Natural killer cell (primary cell): ENCODE results near the gene POLD4. TPM values are rescaled to one million over a fixed set of nuclear protein-coding genes. Genes with fewer than 3 reads are reported as not detected.
"Not testable (repeated sequence)": the region's sequence is repeated elsewhere in the genome, so short reads cannot be mapped to it uniquely, and the experiment has no call there.

ENCODE experiments used
- ATAC-seq, 3 donors: fragments of 150-1000 bp in 2 of 3; fragments of 200-7000 bp in 1 of 3; cut with Tn5 transposase; 1 replicate in 1 of 3; 2 replicates in 2 of 3; pipeline ENCODE4 v1.10.0; 2021; ENCODE audit warnings: mild to moderate bottlenecking in 2 of 3, moderate library complexity in 2 of 3
- DNase-seq, 2 donors: peaks; one replicate each; pipeline versions ENCODE4 v3.0.0 to v3.0.0-alpha.2; 2013 to 2021; ENCODE audit warnings: mixed read lengths in 1 of 2
- H3K27ac ChIP-seq: one replicate; pipeline ENCODE4 v1.5.1; 2013; ENCODE audit warnings: mild to moderate bottlenecking, low read length
- H3K27me3 ChIP-seq: one replicate; pipeline ENCODE4 v1.6.1; 2013; ENCODE audit warnings: low read length; ENCODE audit not compliant: control insufficient read depth, insufficient read depth
- H3K36me3 ChIP-seq: one replicate; pipeline ENCODE4 v1.6.1; 2013; ENCODE audit warnings: low read length; ENCODE audit not compliant: control insufficient read depth, insufficient read depth
- H3K4me1 ChIP-seq: one replicate; pipeline ENCODE4 v1.6.1; 2013; ENCODE audit warnings: low read length; ENCODE audit not compliant: control insufficient read depth, insufficient read depth
- H3K4me3 ChIP-seq: one replicate; pipeline ENCODE4 v1.5.1; 2013; ENCODE audit warnings: low read length
- H3K9me3 ChIP-seq: one replicate; pipeline ENCODE4 v1.6.1; 2013; ENCODE audit warnings: low read length; ENCODE audit not compliant: control insufficient read depth, insufficient read depth
- H3K27ac Mint-ChIP-seq, 2 donors: one replicate each; pipeline ENCODE4 v1.8.0; 2022; ENCODE audit warnings: mild to moderate bottlenecking in 2 of 2, mixed read lengths in 2 of 2, moderate library complexity in 1 of 2
- H3K27me3 Mint-ChIP-seq, 2 donors: one replicate each; pipeline ENCODE4 v1.8.0; 2022; ENCODE audit warnings: low read depth in 2 of 2, mixed read lengths in 2 of 2
- H3K36me3 Mint-ChIP-seq: one replicate; pipeline ENCODE4 v1.8.0; 2022; ENCODE audit warnings: mixed read lengths
- H3K4me1 Mint-ChIP-seq, 2 donors: one replicate each; pipeline ENCODE4 v1.8.0; 2022; ENCODE audit warnings: mixed read lengths in 2 of 2
- H3K4me3 Mint-ChIP-seq: one replicate; pipeline ENCODE4 v1.8.0; 2022; ENCODE audit warnings: mild to moderate bottlenecking, moderate library complexity, mixed read lengths
- H3K9me3 Mint-ChIP-seq, 2 donors: one replicate each; pipeline ENCODE4 v1.8.0; 2022; ENCODE audit warnings: mixed read lengths in 2 of 2
- CTCF ChIP-seq: fragments of 200-600 bp; IDR thresholded peaks from one replicate; pipeline ENCODE4 v1.8.0; 2022; ENCODE audit warnings: antibody characterized with exemption
- WGBS: methylation state at CpG from one replicate; pipeline ENCODE4 v1.1.7; 2013; ENCODE audit warnings: missing lambda C conversion rate; ENCODE audit not compliant: insufficient coverage; 5-methylcytosine and 5-hydroxymethylcytosine counted together
- intact Hi-C: fragments of 100-400 bp; cut with micrococcal nuclease; formaldehyde crosslinking; loops from one replicate; pipeline ENCODE4 v1.14.2; 2022
- total RNA-seq, 4 donors: library from RNA; stranded (reverse); fragments of 120-200 nt in 1 of 4; gene quantifications; one replicate each; pipeline versions ENCODE4 v1.2.3 to v1.2.4, GENCODE V29; 2013 to 2022

The POLD4 gene
- 10 to 100 TPM; 45.8 to 63.7 (median 60.5) TPM for total RNA-seq
- 114 TPM for total RNA-seq (2013)

- peaks cover 78% of the 10 kb centered on the region for H3K4me1 ChIP-seq
- DNase-seq (peak; percentile 95 to 96), ATAC-seq (peak; percentile 82 to 94 (median 89))
- no peaks in the 10 kb centered on the region for H3K9me3 ChIP-seq
- H3K9me3 Mint-ChIP-seq: no peaks in the 10 kb centered on the region
- peak within 1 kb of the TSS; percentile 73 for H3K4me3 ChIP-seq
- H3K27me3 Mint-ChIP-seq: peaks cover 0 to 4% of the 10 kb centered on the region in 2 donors
- peak within 1 kb of the TSS; percentile 97 for H3K27ac ChIP-seq
- H3K4me3 Mint-ChIP-seq: peak within 1 kb of the TSS; percentile 97
- H3K27me3 ChIP-seq: no peaks in the 10 kb centered on the region
- H3K4me1 Mint-ChIP-seq: peaks cover 23 to 41% of the 10 kb centered on the region in 2 donors
- intact Hi-C loops: loop anchor here (1.0 kb wide), 2 partner anchors 36 to 155 kb away; partner anchors contain the start of gene CDK2AP2
- WGBS: under 1% methylated on average over 36 of the region's 37 CpGs
- no peak for TF ChIP-seq CTCF
- H3K36me3 Mint-ChIP-seq: no peaks in the 10 kb centered on the region
- peak within 1 kb of the TSS; percentile 96 to 99 for H3K27ac Mint-ChIP-seq
- H3K36me3 ChIP-seq: no peaks in the 10 kb centered on the region
These were observed at the start of gene POLD4 for GRCh38 chr11:67353317-67354074. TSS of gene POLD4 (minus strand) at chr11:67353546. CDS start at chr11:67353399, 147 bp downstream.

GRCh38 chr11:67403085-67403484, 49.7 kb upstream of the POLD4 start:
- peaks cover 50 to 58% of the 10 kb centered on the region in 2 donors for H3K4me1 Mint-ChIP-seq
- Histone ChIP-seq H3K36me3 (peaks cover 48% of the 10 kb centered on the region), H3K4me1 (peaks cover 91% of the 10 kb centered on the region), H3K4me3 (peak overlapping the region; percentile 94), H3K27ac (peak overlapping the region; percentile 63)
- intact Hi-C loops: loop anchor here (2.0 to 5.0 kb wide), 5 partner anchors 18 to 104 kb away; partner anchors contain the start of genes AIP, CDK2AP2, PITPNM1 and PTPRCAP
- not testable (repeated sequence) for DNase-seq, H3K9me3 ChIP-seq, H3K36me3 Mint-ChIP-seq, H3K27me3 Mint-ChIP-seq, H3K9me3 Mint-ChIP-seq, ATAC-seq, H3K27me3 ChIP-seq
- H3K27ac Mint-ChIP-seq: peak overlapping the region; percentile 86 to 96
- H3K4me3 Mint-ChIP-seq: peak overlapping the region; percentile 94
- 77% methylated on average over 9 of the region's 9 CpGs for WGBS

GRCh38 chr11:67402192-67402839, 49.0 kb upstream of the POLD4 start:
- WGBS: 34% methylated on average over 19 of the region's 19 CpGs
- DNase-seq, H3K27me3 Mint-ChIP-seq, H3K9me3 Mint-ChIP-seq, H3K9me3 ChIP-seq, H3K36me3 Mint-ChIP-seq, ATAC-seq, H3K27me3 ChIP-seq: not testable (repeated sequence)
- peak overlapping the region; percentile 32 for H3K4me3 ChIP-seq
- H3K27ac Mint-ChIP-seq: peak overlapping the region; percentile 86 to 96
- H3K4me1 ChIP-seq: peaks cover 91% of the 10 kb centered on the region
- peaks cover 44 to 58% of the 10 kb centered on the region in 2 donors for H3K4me1 Mint-ChIP-seq
- intact Hi-C loops: loop anchor here (2.0 to 5.0 kb wide), 5 partner anchors 18 to 105 kb away; partner anchors contain the start of genes AIP, CDK2AP2, PITPNM1 and PTPRCAP
- H3K27ac ChIP-seq: peak overlapping the region; percentile 63
- peaks cover 52% of the 10 kb centered on the region for H3K36me3 ChIP-seq
- H3K4me3 Mint-ChIP-seq: peak overlapping the region; percentile 94

GRCh38 chr11:67401495-67402191, 48.3 kb upstream of the POLD4 start, which contains the start of gene PPP1CA:
TSS of gene PPP1CA (minus strand) at chr11:67401858. CDS start at chr11:67401782, 76 bp downstream.
- peak within 1 kb of the TSS; percentile 69 for H3K4me3 ChIP-seq
- peak within 1 kb of the TSS; percentile 63 for H3K27ac ChIP-seq
- no peaks in the 10 kb centered on the region for H3K9me3 ChIP-seq
- H3K36me3 ChIP-seq: peaks cover 51% of the 10 kb centered on the region
- 0% methylated on average over 72 of the region's 73 CpGs for WGBS
- peak within 1 kb of the TSS; percentile 94 for H3K4me3 Mint-ChIP-seq
- intact Hi-C loops: loop anchor here (2.0 to 5.0 kb wide), 5 partner anchors 19 to 106 kb away; partner anchors contain the start of genes AIP, CDK2AP2, PITPNM1 and PTPRCAP
- DNase-seq (peak; percentile 93 to 94), ATAC-seq (peak; percentile 79 to 93 (median 82))
- H3K4me1 ChIP-seq: peaks cover 91% of the 10 kb centered on the region
- H3K27me3 Mint-ChIP-seq: no peaks in the 10 kb centered on the region
- peak within 1 kb of the TSS; percentile 86 to 96 for H3K27ac Mint-ChIP-seq
- H3K9me3 Mint-ChIP-seq: no peaks in the 10 kb centered on the region
- H3K36me3 Mint-ChIP-seq: no peaks in the 10 kb centered on the region
- H3K4me1 Mint-ChIP-seq: peaks cover 44 to 59% of the 10 kb centered on the region in 2 donors
- peak; percentile 60 for TF ChIP-seq CTCF
- no peaks in the 10 kb centered on the region for H3K27me3 ChIP-seq
